COR-L47 (cell line): ENCODE data around the gene SNRPF.

Experiments
- DNase-seq: peaks from one replicate; lab custom pipeline; 2025; lab: John Stamatoyannopoulos, UW

Gene SNRPF

DNA sequence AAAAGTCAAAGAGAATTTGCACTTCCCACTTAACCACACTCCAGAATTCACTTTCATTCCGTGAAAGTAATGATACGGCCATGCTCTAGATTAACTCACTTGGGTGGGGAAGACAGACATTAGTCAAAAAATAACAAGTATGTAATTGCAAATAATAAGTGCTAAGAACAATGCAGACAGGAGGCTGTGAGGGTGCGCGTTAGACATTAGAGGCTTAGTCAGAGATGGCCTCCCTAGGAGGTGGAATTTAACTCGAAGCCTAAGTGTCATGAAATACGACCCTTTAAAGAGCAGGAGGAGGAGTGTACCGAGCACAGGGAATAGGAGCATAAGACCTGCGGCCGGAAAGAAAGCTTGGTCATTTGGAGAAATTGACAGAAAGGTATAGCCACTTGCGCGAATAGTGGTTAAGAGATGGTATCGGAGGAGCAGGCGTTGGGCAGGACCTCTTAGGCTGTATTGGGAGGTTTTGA lies 628 bp downstream of the SNRPF start:
- no peak for DNase-seq

DNA sequence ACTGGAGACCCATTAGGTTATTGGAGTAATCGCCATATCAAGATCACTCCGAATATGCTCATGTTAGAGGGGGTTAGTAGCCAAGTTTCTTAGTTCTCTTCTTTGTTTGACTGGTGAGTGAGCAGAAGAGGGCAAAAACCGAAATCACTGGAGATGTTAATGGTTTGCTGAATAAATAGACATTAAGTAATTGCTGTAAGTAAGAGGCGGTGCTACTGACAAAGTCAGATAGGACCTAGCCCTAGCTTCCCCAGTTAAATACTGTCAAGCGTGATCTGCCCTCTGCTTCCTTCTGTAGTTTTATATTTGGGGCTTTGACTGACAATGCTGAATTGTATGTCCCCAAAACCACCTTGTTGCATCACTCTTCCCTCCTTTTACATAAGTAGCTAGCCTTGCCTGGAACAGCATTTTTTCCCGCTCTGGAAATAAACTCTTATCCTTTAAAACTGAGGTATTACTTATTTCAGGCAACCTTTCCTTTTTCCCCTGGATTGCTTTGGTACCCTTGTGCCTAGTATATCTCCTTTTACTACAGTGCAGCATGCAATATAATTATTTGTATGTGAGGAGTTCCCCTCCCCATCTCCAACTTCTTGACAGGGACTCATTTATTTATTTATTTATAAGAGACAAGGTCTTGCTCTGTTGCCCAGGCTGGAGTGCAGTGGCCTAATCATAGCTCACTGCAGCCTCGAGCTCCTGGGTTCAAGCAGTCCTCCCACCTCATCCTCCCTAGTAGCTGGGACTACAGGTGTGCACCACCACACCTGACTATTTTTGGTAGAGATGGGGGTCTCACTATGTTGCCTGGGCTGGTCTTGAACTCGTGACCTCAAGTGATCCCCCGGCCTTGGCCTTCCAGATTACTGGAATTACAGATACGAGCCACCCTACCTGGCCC lies 1.4 kb downstream of the SNRPF start:
- no peak for DNase-seq

- no peak for DNase-seq
These were observed 3.3 kb downstream of the SNRPF start for GRCh38 chr12:95862038-95862437.

GRCh38 chr12:95863337-95863736 lies 4.6 kb downstream of the SNRPF start:
- no peak for DNase-seq

- no peak for DNase-seq
These were observed 12.1 kb downstream of the SNRPF start for GRCh38 chr12:95870897-95871296.

GRCh38 chr12:95874452-95874851 lies 15.7 kb downstream of the SNRPF start:
- no peak for DNase-seq

DNA sequence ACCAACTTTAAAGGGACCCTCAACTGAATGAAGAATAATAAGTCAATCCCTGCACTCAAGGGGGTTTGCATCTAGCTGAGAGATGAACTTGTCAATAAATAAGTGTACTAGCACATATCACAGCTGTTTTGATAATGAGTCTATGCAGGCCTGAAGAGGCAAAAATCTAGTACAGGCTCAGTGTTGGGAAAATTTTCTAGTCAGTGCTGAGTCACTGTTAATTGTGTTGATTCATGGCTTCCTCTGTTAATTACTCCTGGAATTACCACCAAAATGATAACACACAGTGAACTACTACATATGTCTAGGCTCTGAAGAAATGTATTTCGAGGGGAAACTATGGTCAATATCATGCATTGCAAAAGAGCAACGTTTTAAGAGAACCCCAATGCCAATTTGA lies 18.9 kb downstream of the SNRPF start:
- DNase-seq, result no peak

GRCh38 chr12:95880895-95881294 lies 22.1 kb downstream of the SNRPF start:
- DNase-seq, result no peak

DNA sequence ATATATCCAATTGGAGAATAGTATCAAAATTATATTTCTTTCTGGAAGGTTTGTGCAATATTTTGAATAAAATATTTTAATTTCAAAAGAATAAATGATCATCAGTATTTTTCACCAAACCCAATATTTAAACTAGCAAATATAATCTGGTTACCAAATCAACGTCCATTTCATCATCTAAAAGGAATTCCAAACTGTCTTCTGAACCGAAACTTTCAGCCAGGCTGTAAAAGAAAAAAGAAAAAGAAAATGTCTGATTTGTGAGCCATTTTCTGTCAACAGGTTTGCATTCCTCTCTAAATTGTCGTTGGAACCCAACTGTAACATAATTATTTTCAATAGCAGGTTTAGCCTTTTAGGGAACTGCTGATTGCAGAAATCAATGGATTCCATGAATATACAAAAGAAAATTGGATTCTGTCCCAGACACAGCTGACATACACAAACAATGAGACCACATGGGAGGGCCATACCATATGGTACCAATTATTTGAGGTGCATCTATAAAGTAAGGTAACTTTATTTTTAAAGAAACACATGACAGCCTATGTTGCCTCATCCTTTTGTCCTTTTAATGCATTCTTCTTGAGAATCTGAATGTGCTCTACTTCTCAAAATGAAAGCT lies 22.7 kb downstream of the SNRPF start:
- DNase-seq, result peak; percentile 88

- no peak for DNase-seq
These were observed 23.3 kb downstream of the SNRPF start for GRCh38 chr12:95882080-95882479.

DNA sequence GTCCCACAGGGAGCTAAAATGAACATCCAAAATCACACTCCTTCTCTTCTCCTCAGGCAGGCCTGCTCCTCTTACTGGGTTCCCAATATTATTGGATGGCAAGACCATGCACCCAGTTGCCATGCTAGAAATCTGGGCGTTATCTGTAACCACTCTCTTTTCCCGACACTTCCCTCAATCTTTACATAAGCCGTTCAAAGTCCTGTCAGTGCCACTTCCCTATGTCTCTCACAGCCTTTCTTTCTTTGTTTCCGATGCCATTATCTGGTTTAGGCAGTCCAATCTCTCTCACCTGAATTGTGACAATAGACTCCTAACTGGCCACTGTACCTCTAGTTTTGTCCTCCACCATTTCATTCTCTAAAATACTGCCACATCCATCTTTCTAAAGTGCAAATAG lies 24.1 kb downstream of the SNRPF start:
- no peak for DNase-seq

- DNase-seq, result no peak
These were observed 26.2 kb downstream of the SNRPF start for GRCh38 chr12:95884998-95885397.

GRCh38 chr12:95887311-95887710 lies 28.6 kb downstream of the SNRPF start:
- DNase-seq, result no peak

- no peak for DNase-seq
These were observed 32.2 kb downstream of the SNRPF start for GRCh38 chr12:95890958-95891357.

DNA sequence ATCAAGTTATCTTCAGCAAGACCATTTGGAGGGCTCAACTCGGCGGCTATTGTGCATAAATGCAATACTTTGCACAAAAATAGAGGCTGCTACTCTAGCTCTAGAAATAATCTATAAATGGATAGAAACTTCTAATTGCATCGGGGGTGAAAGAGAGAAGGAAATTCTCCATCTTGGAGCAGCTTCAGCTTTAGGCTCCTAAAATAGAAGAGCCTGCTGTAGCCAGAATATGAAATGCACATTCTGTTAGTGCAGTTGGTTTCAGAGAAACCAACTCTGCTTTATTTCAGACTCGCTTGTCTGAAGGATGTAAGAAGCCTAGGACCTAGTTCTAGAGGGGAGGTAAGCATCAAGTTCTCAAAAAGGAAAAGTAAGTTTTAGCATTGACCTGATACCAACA lies 38.1 kb downstream of the SNRPF start:
- DNase-seq, result no peak

DNA sequence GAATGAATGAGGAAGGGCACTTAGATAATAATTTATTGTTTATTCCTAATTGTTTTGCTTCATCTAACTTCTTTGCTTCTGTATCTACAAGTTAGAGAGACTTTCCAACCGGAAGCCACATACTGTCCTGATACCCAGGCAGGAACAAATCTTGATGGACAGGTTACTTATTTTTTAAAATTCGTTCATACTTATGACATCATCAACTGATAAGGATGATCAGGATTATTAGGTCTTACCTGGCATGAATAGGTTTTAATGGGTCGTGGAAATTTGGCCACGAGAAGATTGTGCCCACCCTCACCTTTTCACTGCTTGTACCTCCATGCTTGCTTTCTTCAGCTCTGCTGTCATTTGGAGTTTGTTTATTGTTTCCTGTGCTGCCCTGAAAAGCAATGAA lies 39.3 kb downstream of the SNRPF start:
- DNase-seq, result no peak

DNA sequence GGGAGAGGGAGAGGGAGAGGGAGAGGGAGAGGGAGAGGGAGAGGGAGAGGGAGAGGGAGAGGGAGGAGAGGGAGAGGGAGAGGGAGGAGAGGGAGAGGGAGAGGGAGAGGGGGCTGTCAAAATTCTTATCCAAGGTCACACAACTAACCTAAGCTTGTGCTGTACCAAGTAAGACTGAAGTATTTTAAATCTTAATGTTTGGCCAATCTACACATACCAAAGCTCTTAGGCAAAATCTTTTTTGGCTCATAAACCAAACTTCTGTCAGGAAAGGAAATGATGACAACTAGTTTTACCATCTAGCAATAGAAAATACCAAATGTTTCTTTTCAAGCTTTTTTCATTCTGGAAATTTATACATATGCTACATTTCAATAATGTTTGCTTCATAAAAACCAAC lies 49.8 kb downstream of the SNRPF start:
- DNase-seq, result no peak

DNA sequence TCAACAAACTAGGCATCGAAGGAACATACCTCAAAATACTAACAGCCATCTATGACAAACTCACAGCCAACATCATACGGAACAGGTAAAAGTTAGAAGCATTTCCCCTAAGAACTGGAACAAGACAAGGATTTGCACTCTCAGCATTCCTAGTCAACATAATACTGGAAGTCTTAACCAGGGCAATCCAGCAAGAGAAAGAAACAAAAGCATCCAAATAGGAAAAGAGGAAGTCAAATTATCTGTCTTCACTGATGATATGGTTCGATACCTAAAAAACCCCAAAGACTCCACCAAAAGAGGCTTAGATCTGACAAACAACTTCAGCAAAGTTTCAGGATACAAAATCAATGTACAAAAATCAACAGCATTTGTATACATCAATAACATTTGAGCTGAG lies 51.1 kb downstream of the SNRPF start:
- DNase-seq, result no peak
